Nephron (organoid): Measurements from ENCODE around the gene ASPG.
A peak's percentile ranks its signal among the peaks of the same experiment; 100 is the strongest.

ENCODE experiments used
- H3K27ac Mint-ChIP-seq, 3 experiments: 2 replicates each; pipeline ENCODE4 v1.8.0; 2020; ENCODE audit warnings: mixed read lengths in 3 of 3, mild to moderate bottlenecking in 2 of 3, moderate library complexity in 1 of 3
- H3K27me3 Mint-ChIP-seq: 2 replicates; pipeline ENCODE4 v1.8.0; 2021; ENCODE audit warnings: low read depth, mild to moderate bottlenecking, moderate library complexity, mixed read lengths
- H3K36me3 Mint-ChIP-seq: 2 replicates; pipeline ENCODE4 v1.8.0; 2020; ENCODE audit warnings: low read depth, mixed read lengths
- H3K4me1 Mint-ChIP-seq: 2 replicates; pipeline ENCODE4 v1.8.0; 2020; ENCODE audit warnings: mixed read lengths
- H3K4me3 Mint-ChIP-seq, 3 experiments: 2 replicates each; pipeline ENCODE4 v1.8.0; 2020; ENCODE audit warnings: mild to moderate bottlenecking in 3 of 3, mixed read lengths in 3 of 3, moderate library complexity in 2 of 3
- H3K9me3 Mint-ChIP-seq: 2 replicates; pipeline ENCODE4 v1.8.0; 2020; ENCODE audit warnings: mixed read lengths
- CTCF ChIP-seq, 3 experiments: fragments of 200-600 bp; sonication (generic); IDR thresholded peaks; one replicate each; pipeline ENCODE4 v1.5.0; 2021; ENCODE audit warnings: antibody characterized with exemption in 3 of 3; ENCODE audit not compliant: unreplicated experiment in 3 of 3

Gene ASPG

GRCh38 chr14:104084251-104085002 is 1.1 kb upstream of the ASPG start:
- Mint-ChIP-seq H3K4me3 (peak overlapping the region in 2 of 3 experiments; percentile 18 to 47), H3K9me3 (no peaks in the 10 kb centered on the region), H3K36me3 (no peaks in the 10 kb centered on the region), H3K27ac (peak overlapping the region in 2 of 3 experiments; percentile 22 to 84), H3K27me3 (peaks cover 30% of the 10 kb centered on the region), H3K4me1 (peaks cover 15% of the 10 kb centered on the region)
- no peak for TF ChIP-seq CTCF (IDR thresholded peaks at IDR 0.05; ENCODE audit: unreplicated experiment in 3 of 3)

- Mint-ChIP-seq H3K27me3 (peaks cover 25% of the 10 kb centered on the region), H3K9me3 (no peaks in the 10 kb centered on the region), H3K27ac (no peak overlapping the region), H3K36me3 (no peaks in the 10 kb centered on the region), H3K4me1 (peaks cover 15% of the 10 kb centered on the region), H3K4me3 (no peak overlapping the region)
- TF ChIP-seq CTCF (IDR thresholded peaks at IDR 0.05; ENCODE audit: unreplicated experiment in 3 of 3) = no peak
Measured at GRCh38 chr14:104085889-104086201, 345 bp downstream of the ASPG start.

- no peaks in the 10 kb centered on the region for H3K9me3 Mint-ChIP-seq
- peaks cover 25% of the 10 kb centered on the region for H3K27me3 Mint-ChIP-seq
- no peaks in the 10 kb centered on the region for H3K36me3 Mint-ChIP-seq
- no peak overlapping the region for H3K27ac Mint-ChIP-seq
- H3K4me3 Mint-ChIP-seq = no peak overlapping the region
- no peak for TF ChIP-seq CTCF (IDR thresholded peaks at IDR 0.05; ENCODE audit: unreplicated experiment in 3 of 3)
- H3K4me1 Mint-ChIP-seq = peaks cover 15% of the 10 kb centered on the region
Measured at GRCh38 chr14:104086210-104086660, 735 bp downstream of the ASPG start.

GRCh38 chr14:104086661-104087461 is 1.4 kb downstream of the ASPG start:
- TF ChIP-seq CTCF (IDR thresholded peaks at IDR 0.05; ENCODE audit: unreplicated experiment in 3 of 3) = no peak
- H3K9me3 Mint-ChIP-seq = no peaks in the 10 kb centered on the region
- peak overlapping the region in 2 of 3 experiments; percentile 31 to 34 for H3K4me3 Mint-ChIP-seq
- H3K27ac Mint-ChIP-seq = no peak overlapping the region
- H3K36me3 Mint-ChIP-seq = no peaks in the 10 kb centered on the region
- peaks cover 25% of the 10 kb centered on the region for H3K27me3 Mint-ChIP-seq
- H3K4me1 Mint-ChIP-seq = peaks cover 15% of the 10 kb centered on the region

- no peak overlapping the region for H3K27ac Mint-ChIP-seq
- H3K4me1 Mint-ChIP-seq = peaks cover 15% of the 10 kb centered on the region
- H3K4me3 Mint-ChIP-seq = peak overlapping the region in 1 of 3 experiments; percentile 34
- TF ChIP-seq CTCF (IDR thresholded peaks at IDR 0.05; ENCODE audit: unreplicated experiment in 3 of 3) = no peak
- H3K9me3 Mint-ChIP-seq = no peaks in the 10 kb centered on the region
- peaks cover 25% of the 10 kb centered on the region for H3K27me3 Mint-ChIP-seq
- no peaks in the 10 kb centered on the region for H3K36me3 Mint-ChIP-seq
Measured at GRCh38 chr14:104087505-104087904, 2.0 kb downstream of the ASPG start.
